ENCODE data around the gene IL1RL1. TPM values are rescaled to one million over a fixed set of nuclear protein-coding genes. Genes with fewer than 3 reads are reported as not detected.

The IL1RL1 gene
- total RNA-seq, 1 experiment from 2014 or later, result 0.15 TPM

DNA sequence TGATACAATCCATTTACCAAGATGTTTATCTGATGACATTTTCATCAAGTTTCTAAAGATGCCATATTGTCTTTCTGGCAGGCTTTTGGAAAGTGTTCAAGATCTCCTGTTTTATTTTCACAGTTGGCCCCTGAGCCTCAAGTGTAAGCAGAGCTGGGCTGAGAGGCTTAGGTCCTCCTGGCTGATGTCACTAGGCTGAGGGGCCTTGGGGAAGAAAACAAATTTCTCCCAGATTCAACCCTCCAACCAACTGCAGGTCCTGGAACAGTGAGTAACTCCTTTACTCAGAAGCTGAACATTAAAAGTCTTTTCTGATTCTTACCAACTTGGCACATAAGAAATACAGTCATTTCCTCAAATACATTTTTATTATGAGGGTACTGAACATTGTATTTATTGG lies 14.9 kb upstream of the IL1RL1 start:
- H3K36me3 ChIP-seq (ENCODE audit: control insufficient read depth, insufficient read depth, low read length), result no peaks in the 10 kb centered on the region
- no peaks in the 10 kb centered on the region for H3K4me1 ChIP-seq (ENCODE audit: control insufficient read depth, insufficient read depth, low read length)
- no peak for ATAC-seq
- H3K9me3 ChIP-seq (ENCODE audit: control insufficient read depth, insufficient read depth, low read depth, low read length), result no peaks in the 10 kb centered on the region
- intact Hi-C loops (cut with micrococcal nuclease; ENCODE audit: unreplicated experiment) (no loop called here), in situ Hi-C loops (cut with HindIII; ENCODE audit: low pct_unique_long_range_greater_than_20kb, low sequenced_read_pairs) (no loop called here)
- BruUV-seq (replicated peaks), result no TSS peak
- TF ChIP-seq, protein P1, sequence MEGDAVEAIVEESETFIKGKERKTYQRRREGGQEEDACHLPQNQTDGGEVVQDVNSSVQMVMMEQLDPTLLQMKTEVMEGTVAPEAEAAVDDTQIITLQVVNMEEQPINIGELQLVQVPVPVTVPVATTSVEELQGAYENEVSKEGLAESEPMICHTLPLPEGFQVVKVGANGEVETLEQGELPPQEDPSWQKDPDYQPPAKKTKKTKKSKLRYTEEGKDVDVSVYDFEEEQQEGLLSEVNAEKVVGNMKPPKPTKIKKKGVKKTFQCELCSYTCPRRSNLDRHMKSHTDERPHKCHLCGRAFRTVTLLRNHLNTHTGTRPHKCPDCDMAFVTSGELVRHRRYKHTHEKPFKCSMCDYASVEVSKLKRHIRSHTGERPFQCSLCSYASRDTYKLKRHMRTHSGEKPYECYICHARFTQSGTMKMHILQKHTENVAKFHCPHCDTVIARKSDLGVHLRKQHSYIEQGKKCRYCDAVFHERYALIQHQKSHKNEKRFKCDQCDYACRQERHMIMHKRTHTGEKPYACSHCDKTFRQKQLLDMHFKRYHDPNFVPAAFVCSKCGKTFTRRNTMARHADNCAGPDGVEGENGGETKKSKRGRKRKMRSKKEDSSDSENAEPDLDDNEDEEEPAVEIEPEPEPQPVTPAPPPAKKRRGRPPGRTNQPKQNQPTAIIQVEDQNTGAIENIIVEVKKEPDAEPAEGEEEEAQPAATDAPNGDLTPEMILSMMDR (IDR thresholded peaks at IDR 0.05), result no peak
- TF ChIP-seq SIN3A (IDR thresholded peaks at IDR 0.05; ENCODE audit: borderline replicate concordance, insufficient read depth, low read depth, low read length) (no peak), TCF7L2 (IDR thresholded peaks at IDR 0.05; ENCODE audit: low read depth, low read length) (no peak), POLR2AphosphoS5 (IDR thresholded peaks at IDR 0.05; ENCODE audit: low read depth, low read length) (no peak)
- TF ChIP-seq, protein P2, sequence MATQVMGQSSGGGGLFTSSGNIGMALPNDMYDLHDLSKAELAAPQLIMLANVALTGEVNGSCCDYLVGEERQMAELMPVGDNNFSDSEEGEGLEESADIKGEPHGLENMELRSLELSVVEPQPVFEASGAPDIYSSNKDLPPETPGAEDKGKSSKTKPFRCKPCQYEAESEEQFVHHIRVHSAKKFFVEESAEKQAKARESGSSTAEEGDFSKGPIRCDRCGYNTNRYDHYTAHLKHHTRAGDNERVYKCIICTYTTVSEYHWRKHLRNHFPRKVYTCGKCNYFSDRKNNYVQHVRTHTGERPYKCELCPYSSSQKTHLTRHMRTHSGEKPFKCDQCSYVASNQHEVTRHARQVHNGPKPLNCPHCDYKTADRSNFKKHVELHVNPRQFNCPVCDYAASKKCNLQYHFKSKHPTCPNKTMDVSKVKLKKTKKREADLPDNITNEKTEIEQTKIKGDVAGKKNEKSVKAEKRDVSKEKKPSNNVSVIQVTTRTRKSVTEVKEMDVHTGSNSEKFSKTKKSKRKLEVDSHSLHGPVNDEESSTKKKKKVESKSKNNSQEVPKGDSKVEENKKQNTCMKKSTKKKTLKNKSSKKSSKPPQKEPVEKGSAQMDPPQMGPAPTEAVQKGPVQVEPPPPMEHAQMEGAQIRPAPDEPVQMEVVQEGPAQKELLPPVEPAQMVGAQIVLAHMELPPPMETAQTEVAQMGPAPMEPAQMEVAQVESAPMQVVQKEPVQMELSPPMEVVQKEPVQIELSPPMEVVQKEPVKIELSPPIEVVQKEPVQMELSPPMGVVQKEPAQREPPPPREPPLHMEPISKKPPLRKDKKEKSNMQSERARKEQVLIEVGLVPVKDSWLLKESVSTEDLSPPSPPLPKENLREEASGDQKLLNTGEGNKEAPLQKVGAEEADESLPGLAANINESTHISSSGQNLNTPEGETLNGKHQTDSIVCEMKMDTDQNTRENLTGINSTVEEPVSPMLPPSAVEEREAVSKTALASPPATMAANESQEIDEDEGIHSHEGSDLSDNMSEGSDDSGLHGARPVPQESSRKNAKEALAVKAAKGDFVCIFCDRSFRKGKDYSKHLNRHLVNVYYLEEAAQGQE (IDR thresholded peaks at IDR 0.05; ENCODE audit: insufficient read depth in 1 of 2, low read depth in 2 of 2, low read length in 1 of 2), result no peak
- DNase-seq (ENCODE audit: low read depth, low spot score), result no peak
- ChIA-PET CTCF (no interaction called here), POLR2A (no interaction called here)
- peaks cover 11% of the 10 kb centered on the region for H3K27me3 ChIP-seq (ENCODE audit: control insufficient read depth, insufficient read depth, low read length)
- no peak overlapping the region for H3K4me3 ChIP-seq (ENCODE audit: low read depth in 2 of 2, low read length in 2 of 2)
- no peak overlapping the region for H3K27ac ChIP-seq (ENCODE audit: low read length)

DNA sequence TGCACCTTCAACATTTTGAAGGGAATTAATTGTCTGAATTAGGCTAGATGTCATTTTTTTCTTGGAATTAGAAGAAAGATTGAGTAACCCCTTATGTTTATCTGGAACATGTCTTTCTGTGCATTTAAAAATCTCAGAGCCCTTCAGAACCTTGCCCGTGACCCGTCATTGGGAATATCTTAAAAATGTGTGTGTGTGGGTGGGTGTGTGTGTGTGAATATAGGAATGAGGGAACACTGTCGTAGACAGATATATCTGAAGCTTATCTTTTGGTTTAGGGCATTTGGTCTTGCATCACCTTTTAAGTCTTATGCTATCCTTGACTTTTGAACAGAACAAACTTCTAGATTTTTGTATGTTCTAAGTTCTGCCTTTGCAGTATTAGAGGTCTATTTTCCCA lies 13.5 kb upstream of the IL1RL1 start:
- TF ChIP-seq TCF7L2 (IDR thresholded peaks at IDR 0.05; ENCODE audit: low read depth, low read length) (no peak), SIN3A (IDR thresholded peaks at IDR 0.05; ENCODE audit: borderline replicate concordance, insufficient read depth, low read depth, low read length) (no peak), POLR2AphosphoS5 (IDR thresholded peaks at IDR 0.05; ENCODE audit: low read depth, low read length) (no peak)
- TF ChIP-seq, protein P1 (IDR thresholded peaks at IDR 0.05), result no peak
- TF ChIP-seq, protein P2 (IDR thresholded peaks at IDR 0.05; ENCODE audit: insufficient read depth in 1 of 2, low read depth in 2 of 2, low read length in 1 of 2), result no peak
- no peak overlapping the region for H3K4me3 ChIP-seq (ENCODE audit: low read depth in 2 of 2, low read length in 2 of 2)
- H3K27ac ChIP-seq (ENCODE audit: low read length), result no peak overlapping the region
- no peaks in the 10 kb centered on the region for H3K36me3 ChIP-seq (ENCODE audit: control insufficient read depth, insufficient read depth, low read length)
- BruUV-seq (replicated peaks), result no TSS peak
- H3K9me3 ChIP-seq (ENCODE audit: control insufficient read depth, insufficient read depth, low read depth, low read length), result no peaks in the 10 kb centered on the region
- no peaks in the 10 kb centered on the region for H3K4me1 ChIP-seq (ENCODE audit: control insufficient read depth, insufficient read depth, low read length)
- intact Hi-C loops (cut with micrococcal nuclease; ENCODE audit: unreplicated experiment), result no loop called here
- no peak for DNase-seq (ENCODE audit: low read depth, low spot score)
- ChIA-PET CTCF (no interaction called here), POLR2A (no interaction called here)
- ATAC-seq, result no peak
- H3K27me3 ChIP-seq (ENCODE audit: control insufficient read depth, insufficient read depth, low read length), result peaks cover 11% of the 10 kb centered on the region
- in situ Hi-C loops (cut with HindIII; ENCODE audit: low pct_unique_long_range_greater_than_20kb, low sequenced_read_pairs), result no loop called here

Data from Panc1 (cell line).